MV-4-11 (cell line): ENCODE data around the gene CTDSPL2.
"Not testable (repeated sequence)": the region's sequence is repeated elsewhere in the genome, so short reads cannot be mapped to it uniquely, and the experiment has no call there.

ENCODE experiments used
- DNase-seq: peaks from one replicate; lab custom pipeline; 2025; lab: John Stamatoyannopoulos, UW

CTDSPL2 gene

DNA sequence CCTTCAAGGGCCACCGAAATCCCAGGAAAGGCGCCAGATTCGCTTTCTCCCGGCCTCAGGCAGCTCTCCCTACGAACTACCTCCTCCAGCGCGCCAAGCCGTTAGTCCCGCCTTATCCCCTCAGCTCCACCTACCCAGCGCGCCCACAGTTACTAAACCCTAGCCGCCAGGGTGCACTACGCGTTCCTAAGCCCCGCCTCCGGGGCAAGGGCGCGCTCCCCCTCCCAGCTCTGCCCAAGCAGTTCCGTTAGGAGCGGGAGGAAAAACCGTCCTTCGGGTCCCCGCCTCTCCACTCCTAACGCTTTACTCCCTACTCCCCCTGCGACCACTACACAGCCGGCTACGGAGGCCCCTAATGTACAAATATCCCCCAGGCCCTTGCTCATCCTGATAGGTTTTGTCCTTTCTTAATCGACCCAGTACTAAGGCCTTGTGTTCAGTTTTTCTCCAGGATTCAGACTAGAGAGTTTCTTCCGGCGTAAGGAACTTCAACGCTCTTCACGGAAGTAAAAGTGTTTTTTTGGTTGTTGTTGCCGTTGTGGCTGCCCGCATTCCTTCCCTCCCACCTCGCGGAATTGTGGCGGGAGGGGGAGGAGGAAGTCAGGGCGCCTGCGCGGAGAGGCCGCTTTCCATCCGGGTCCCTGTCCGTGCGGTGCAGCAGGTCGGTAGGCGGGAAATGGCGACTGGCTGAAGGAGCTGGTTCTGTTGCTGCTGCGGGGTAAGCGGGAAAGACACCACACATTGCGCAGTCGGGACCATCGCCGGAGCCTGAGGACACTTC is at the start of gene CTDSPL2:
Gene CTDSPL2, plus strand, starts transcription at position 655 of the 781 bp plus-strand sequence. CDS start 31,386 bp downstream, outside the sequence.
- peak; percentile 97 for DNase-seq

GRCh38 chr15:44381236-44381635 is 46.2 kb upstream of the CTDSPL2 start:
- DNase-seq = peak; percentile 58

GRCh38 chr15:44385344-44385942 is 42.0 kb upstream of the CTDSPL2 start:
- no peak for DNase-seq

DNA sequence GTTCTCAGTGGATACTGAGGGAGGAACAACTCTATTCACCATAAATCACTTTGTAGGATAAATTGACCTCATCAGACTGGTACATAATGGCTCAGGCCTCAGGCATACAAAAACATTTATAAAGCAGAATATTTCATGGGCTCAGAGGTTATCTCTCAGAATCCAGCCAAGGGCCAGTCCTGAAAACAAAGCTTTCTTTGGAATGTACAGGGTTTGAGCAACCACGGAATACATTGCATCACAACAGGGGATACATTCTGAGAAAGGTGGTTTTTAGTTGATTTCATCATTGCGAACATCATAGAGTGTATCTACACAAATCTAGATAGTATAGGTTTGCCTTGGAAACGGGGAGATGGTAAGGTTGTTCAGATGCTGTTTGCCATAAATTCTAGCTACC is 33.4 kb upstream of the CTDSPL2 start:
- DNase-seq = peak; percentile 53

GRCh38 chr15:44394562-44394961 is 32.9 kb upstream of the CTDSPL2 start:
- DNase-seq = no peak

GRCh38 chr15:44397869-44398268 is 29.6 kb upstream of the CTDSPL2 start:
- no peak for DNase-seq

DNA sequence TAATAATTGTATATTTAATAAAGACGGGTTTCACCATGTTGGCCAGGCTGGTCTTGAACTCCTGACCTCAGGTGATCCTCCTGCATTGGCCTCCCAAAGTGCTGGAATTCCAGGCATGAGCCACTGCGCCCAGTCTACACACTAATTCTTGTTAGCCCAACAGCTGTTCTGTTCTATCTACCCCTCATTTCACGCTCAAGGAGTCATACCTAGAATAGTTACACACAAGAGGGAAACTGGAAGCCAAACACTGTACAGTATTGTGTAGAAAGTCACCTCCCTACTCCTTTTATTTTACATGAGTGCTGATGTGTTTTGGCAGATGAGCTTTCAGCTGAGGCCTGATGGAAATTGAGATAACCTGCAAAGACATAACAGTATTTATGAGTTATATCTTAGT is 13.4 kb upstream of the CTDSPL2 start:
- DNase-seq = no peak

DNA sequence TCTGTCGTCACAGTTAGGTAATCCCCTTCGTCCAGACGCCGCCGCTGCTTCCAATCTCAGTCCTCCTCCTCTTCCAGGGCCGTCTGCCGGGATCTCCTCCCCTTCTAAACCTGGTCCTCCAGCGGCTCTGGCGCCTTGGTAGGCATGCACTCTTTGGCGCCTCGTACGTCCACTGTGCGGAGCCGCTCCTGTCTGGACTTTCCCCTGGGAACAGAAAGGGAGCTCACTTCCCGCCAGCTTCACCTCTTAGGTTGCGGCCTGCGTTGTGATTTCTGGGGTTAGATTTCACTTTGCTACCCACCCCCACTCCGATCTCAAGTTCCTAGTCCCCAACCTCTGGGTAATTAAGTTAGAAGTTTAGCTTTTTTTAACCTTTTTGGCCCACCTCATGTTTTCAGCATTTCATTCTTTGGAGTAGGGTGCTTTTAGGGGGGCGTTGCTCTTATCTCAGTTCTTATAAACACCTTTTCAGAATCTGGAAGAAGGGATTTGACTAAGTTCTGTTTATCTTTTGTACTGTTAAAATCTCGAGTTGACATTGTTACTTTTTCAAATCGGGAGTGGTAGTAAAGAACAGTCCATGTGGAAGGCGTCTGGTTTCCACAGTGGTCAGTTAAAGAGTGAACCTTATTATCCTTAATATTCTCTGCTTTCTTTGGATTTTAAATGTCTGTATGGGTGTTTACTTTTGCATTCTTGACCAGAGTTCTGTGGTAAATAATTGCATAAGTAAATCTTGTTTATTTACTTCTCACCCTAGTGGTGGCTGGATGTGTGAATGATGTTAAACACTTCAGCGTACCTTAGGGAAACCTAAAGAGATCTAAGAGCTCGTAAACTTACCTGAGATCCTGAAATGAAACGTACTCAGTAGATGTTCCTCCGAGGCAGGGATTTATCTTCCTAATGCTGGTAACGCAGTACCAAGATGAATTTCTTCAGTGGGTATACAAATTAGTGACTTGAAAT is 611 bp downstream of the CTDSPL2 start:
- peak; percentile 42 for DNase-seq

- no peak for DNase-seq
These were observed 8.7 kb downstream of the CTDSPL2 start for GRCh38 chr15:44435893-44436667.

DNA sequence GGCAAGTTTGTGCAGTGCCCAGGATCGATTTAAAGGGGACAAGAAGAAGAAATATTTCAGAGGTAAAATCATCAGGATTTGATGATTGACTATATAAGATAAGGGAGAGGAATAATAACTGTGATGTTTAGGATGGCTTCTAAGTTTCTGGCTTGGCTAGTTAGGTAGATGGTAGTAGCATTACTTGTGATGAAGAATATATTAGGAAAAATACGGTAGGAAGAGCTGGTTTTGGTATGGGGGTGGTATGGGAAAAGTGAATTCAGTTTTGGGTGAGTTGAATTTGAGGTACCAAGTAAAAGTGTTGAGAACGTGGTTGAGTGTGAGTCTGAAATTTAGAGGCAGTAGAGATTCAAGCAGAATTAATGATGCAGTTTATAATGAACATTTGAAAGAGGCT is 11.0 kb downstream of the CTDSPL2 start:
- DNase-seq = no peak

GRCh38 chr15:44441095-44441501 is 13.7 kb downstream of the CTDSPL2 start:
- peak; percentile 29 for DNase-seq

GRCh38 chr15:44443515-44443914 is 16.1 kb downstream of the CTDSPL2 start:
- DNase-seq = no peak

GRCh38 chr15:44447772-44448376 is 20.4 kb downstream of the CTDSPL2 start:
- no peak for DNase-seq

DNA sequence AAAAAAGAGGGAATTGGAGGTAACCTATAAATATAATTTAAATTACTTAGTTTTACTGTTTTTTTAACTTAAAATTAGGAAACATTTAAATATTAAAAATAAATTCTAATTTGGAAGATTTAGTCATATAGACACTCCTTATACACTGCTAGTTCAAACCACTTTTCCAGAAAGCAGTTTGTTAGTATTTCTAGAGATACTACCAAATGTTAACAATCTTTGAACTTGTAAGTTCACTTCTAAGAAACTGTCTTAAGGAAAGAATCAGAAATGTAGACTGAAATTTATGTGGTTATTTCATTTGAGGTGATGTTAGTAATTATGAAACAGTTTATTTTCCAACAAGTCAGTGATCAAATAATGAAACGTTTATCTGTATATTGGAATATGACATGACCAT is 22.7 kb downstream of the CTDSPL2 start:
- no peak for DNase-seq

GRCh38 chr15:44453578-44454283 is 26.3 kb downstream of the CTDSPL2 start:
- DNase-seq = not testable (repeated sequence)

DNA sequence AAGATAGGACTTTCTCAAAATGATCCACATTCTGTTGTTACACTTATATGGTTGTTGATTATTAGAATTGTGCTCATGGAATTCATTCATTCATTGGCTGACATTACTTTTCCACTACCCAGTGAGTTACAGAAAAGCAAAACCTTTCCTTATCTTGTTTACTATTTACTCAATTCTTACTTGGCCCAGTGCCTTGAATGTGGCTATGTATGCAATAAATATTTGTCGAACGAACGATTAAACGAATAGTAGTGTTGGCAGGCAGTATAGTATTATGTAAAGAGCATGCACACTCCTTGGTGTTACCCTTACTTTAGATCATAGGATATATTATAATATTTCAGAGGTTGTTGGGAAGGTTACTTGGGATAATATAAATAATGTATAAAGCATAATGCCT is 31.0 kb downstream of the CTDSPL2 start:
- no peak for DNase-seq

- no peak for DNase-seq
These were observed 41.4 kb downstream of the CTDSPL2 start for GRCh38 chr15:44468709-44469385.

- DNase-seq = no peak
These were observed 44.5 kb downstream of the CTDSPL2 start for GRCh38 chr15:44471885-44472455.

DNA sequence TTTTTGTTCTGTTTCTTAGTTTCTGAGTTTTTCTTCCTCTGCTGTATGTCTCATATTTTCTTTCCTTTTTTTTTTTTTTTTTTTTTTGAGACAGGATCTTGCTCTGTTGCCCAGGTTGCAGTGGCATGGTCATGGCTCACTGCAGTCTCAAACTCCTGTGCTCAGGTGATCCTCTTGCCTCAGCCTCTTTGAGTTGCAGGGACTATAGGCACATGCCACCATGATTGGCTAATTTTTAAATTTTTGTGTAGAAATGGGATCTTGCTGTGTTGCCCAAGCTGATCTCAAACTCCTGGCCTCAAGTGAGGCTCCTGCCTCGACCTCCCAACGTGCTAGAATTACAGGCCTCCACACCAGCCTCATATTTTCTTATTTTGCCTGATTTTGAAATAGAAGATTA is 51.9 kb downstream of the CTDSPL2 start:
- DNase-seq = no peak

GRCh38 chr15:44482090-44482489 is 54.7 kb downstream of the CTDSPL2 start:
- DNase-seq = no peak
